K562 (cell line): ENCODE results near the gene CENPN. TPM values are rescaled to one million over a fixed set of nuclear protein-coding genes. Genes with fewer than 3 reads are reported as not detected.

Experiments used
- ATAC-seq: fragments of 200-7000 bp; cut with Tn5 transposase; 3 replicates; pipeline ENCODE4 v1.9.1; 2020; ENCODE audit warnings: moderate library complexity
- BruUV-seq: library from RNA; stranded (reverse); fragments of 400-500 nt; replicated peaks from 2 replicates; lab custom pipeline; 2021; lab: Mats Ljungman, UMichigan
- CTCF ChIA-PET: fragments of 300-600 bp; formaldehyde crosslinking; extraction: SDS; loops from one replicate; lab custom pipeline; 2021; ENCODE audit warnings: low intra/inter-chr PET ratio; lab: Yijun Ruan, JAX
- POLR2A ChIA-PET: fragments of 300-600, 350-650 bp; sonication (Branson Sonifier 250); formaldehyde crosslinking; extraction: SDS; loops from one replicate; lab custom pipeline; 2021; ENCODE audit warnings: antibody characterized with exemption, inconsistent platforms; lab: Yijun Ruan, JAX
- DNase-seq, 4 experiments: peaks; one replicate each; pipeline versions ENCODE4 v3.0.0 to v3.0.0-alpha.2; 2011 to 2018; ENCODE audit warnings: low spot score in 3 of 4, mixed read lengths in 3 of 4; ENCODE audit errors: extremely low read depth in 1 of 4
- FAIRE-seq: peaks from 2 replicates; lab custom pipeline; 2011; peaks lifted over from hg19 to GRCh38; lab: Jason Lieb, UNC
- H2AFZ ChIP-seq: 2 replicates; pipeline ENCODE4 v1.6.0; 2011; ENCODE audit warnings: low read depth, low read length, control low read depth, inconsistent platforms
- H3K27ac ChIP-seq: fragments of 200-600 bp; 3 replicates; pipeline ENCODE4 v1.8.0; 2011; ENCODE audit warnings: low read depth, mild to moderate bottlenecking, control low read depth, inconsistent platforms, low read length, moderate library complexity, mixed read lengths; ENCODE audit errors: extremely low read depth
- H3K27me3 ChIP-seq, 2 experiments: fragments of 300-600 bp in 1 of 2; 2 replicates in 1 of 2; 3 replicates in 1 of 2; pipeline versions ENCODE4 v1.6.0 to v1.8.0; 2011; ENCODE audit warnings: inconsistent platforms in 2 of 2, low read length in 2 of 2, mild to moderate bottlenecking in 1 of 2, mixed read lengths in 1 of 2, moderate library complexity in 1 of 2; ENCODE audit not compliant: control insufficient read depth in 2 of 2, insufficient read depth in 2 of 2
- H3K36me3 ChIP-seq: fragments of 300-600 bp; 3 replicates; pipeline ENCODE4 v1.8.0; 2011; ENCODE audit warnings: mild to moderate bottlenecking, low read length, inconsistent platforms; ENCODE audit not compliant: control insufficient read depth, insufficient read depth
- H3K4me1 ChIP-seq, 2 experiments: fragments of 200-600 bp in 1 of 2; replicated peaks in 1 of 2; 2 replicates in 1 of 2; 3 replicates in 1 of 2; pipeline versions ENCODE4 v1.5.1 to v1.8.0; 2011; ENCODE audit warnings: inconsistent platforms in 2 of 2, low read length in 2 of 2, mild to moderate bottlenecking in 1 of 2, mixed read lengths in 1 of 2, moderate library complexity in 1 of 2; ENCODE audit not compliant: control insufficient read depth in 2 of 2, insufficient read depth in 2 of 2
- H3K4me2 ChIP-seq: 2 replicates; pipeline ENCODE4 v1.6.1; 2011; ENCODE audit warnings: low read length, control low read depth, inconsistent platforms, mixed read lengths; ENCODE audit not compliant: insufficient read depth
- H3K4me3 ChIP-seq: fragments of 200-600 bp; sonication (generic), shearing (Covaris generic); 2 replicates; pipeline ENCODE4 v1.5.1; 2016; ENCODE audit warnings: control low read depth, inconsistent platforms
- H3K79me2 ChIP-seq: fragments of 200-600 bp; 3 replicates; pipeline ENCODE4 v1.8.0; 2011; ENCODE audit warnings: low read length, inconsistent platforms; ENCODE audit not compliant: control insufficient read depth, insufficient read depth
- H3K9ac ChIP-seq, 2 experiments: 2 replicates each; pipeline versions ENCODE4 v1.6.0 to v1.6.1; 2011; ENCODE audit warnings: low read depth in 2 of 2, low read length in 2 of 2, control low read depth in 1 of 2, inconsistent platforms in 1 of 2, mild to moderate bottlenecking in 1 of 2, mixed read lengths in 1 of 2; ENCODE audit not compliant: insufficient read depth in 1 of 2
- H3K9me1 ChIP-seq: one replicate; pipeline ENCODE4 v1.6.0; 2011; ENCODE audit warnings: inconsistent platforms, mild to moderate bottlenecking, low read length, moderate library complexity; ENCODE audit not compliant: control insufficient read depth, insufficient read depth
- H3K9me3 ChIP-seq: replicated peaks from 2 replicates; pipeline ENCODE4 v1.5.1; 2011; ENCODE audit warnings: low read depth, low read length, inconsistent platforms; ENCODE audit not compliant: control insufficient read depth, insufficient read depth
- H4K20me1 ChIP-seq: replicated peaks from 2 replicates; pipeline ENCODE4 v1.6.1; 2011; ENCODE audit warnings: low read length, inconsistent platforms, mixed read lengths; ENCODE audit not compliant: control insufficient read depth, insufficient read depth
- FOXJ3 ChIP-seq: sonication (generic); formaldehyde crosslinking; IDR thresholded peaks from 2 replicates; pipeline ENCODE4 v1.4.0; 2020; ENCODE audit warnings: mild to moderate bottlenecking, missing genetic modification reagents
- JUND ChIP-seq, 2 experiments: IDR thresholded peaks; 2 replicates in 1 of 2; 3 replicates in 1 of 2; pipeline ENCODE4 v1.6.1; 2011; ENCODE audit warnings: borderline replicate concordance in 2 of 2, low read depth in 2 of 2, low read length in 2 of 2, improper control_type of control experiment in 1 of 2, missing biosample characterization in 1 of 2, missing genetic modification characterization in 1 of 2, missing genetic modification reagents in 1 of 2
- NFYB ChIP-seq: IDR thresholded peaks from 2 replicates; pipeline ENCODE4 v1.6.1; 2011; ENCODE audit warnings: mild to moderate bottlenecking, moderate library complexity; ENCODE audit not compliant: insufficient read length; ENCODE audit errors: extremely low read depth
- TAL1 ChIP-seq: fragments of 450-650 bp; IDR thresholded peaks from 2 replicates; pipeline ENCODE4 v1.6.1; 2016; ENCODE audit warnings: mild to moderate bottlenecking
- ZNF253 ChIP-seq: fragments of 250-450 bp; sonication (Bioruptor Pico); conservative IDR thresholded peaks from 2 replicates; pipeline ENCODE4 v1.6.1; 2021; ENCODE audit warnings: mild to moderate bottlenecking
- WGBS: fragments of 100-300 bp; shearing (Covaris generic); methylation state at CpG from one replicate; pipeline ENCODE4 v1.1.6; 2016; ENCODE audit warnings: low coverage, mixed read lengths; ENCODE audit not compliant: insufficient coverage; ENCODE audit errors: missing lambda C conversion rate; 5-methylcytosine and 5-hydroxymethylcytosine counted together
- in situ Hi-C: fragments of 300-500 bp; cut with MboI; formaldehyde crosslinking; loops from 4 replicates; pipeline ENCODE4 v1.15.0; 2018; ENCODE audit warnings: inconsistent platforms, mixed read lengths
- intact Hi-C: fragments of 100-400 bp; cut with micrococcal nuclease; formaldehyde crosslinking; loops from 2 replicates; pipeline ENCODE4 v1.14.2; 2022
- polyA plus RNA-seq, 8 experiments: library from polyadenylated mRNA; depleted of rRNA in 4 of 8; stranded (reverse) in 5 of 8; unstranded in 3 of 8; fragments of >200 nt; fragmentation: Nextera tagmentation in 2 of 8; fragmentation: Illumina TruSeq in 1 of 8; extraction: Ambion mirVana in 2 of 8; extraction: Trizol in 1 of 8; gene quantifications; 2 replicates each; pipeline versions ENCODE4 v1.2.1 to v1.2.3, GENCODE V29; 2011 to 2014; ENCODE audit warnings: inconsistent platforms in 1 of 8, missing spikeins in 1 of 8
- total RNA-seq, 7 experiments: library from RNA; depleted of rRNA in 6 of 7; stranded (reverse); fragments of >200 nt in 6 of 7; fragmentation: Illumina TruSeq in 2 of 7; extraction: Trizol in 2 of 7; gene quantifications; 2 replicates each; pipeline versions ENCODE4 v1.2.1 to v1.2.3, GENCODE V29; 2011 to 2021; ENCODE audit warnings: low replicate concordance in 1 of 7
- TF ChIP-seq, protein P1 (sequence below): sonication (generic); formaldehyde crosslinking; IDR thresholded peaks from 2 replicates; pipeline ENCODE4 v1.8.1; 2023; ENCODE audit warnings: mild to moderate bottlenecking, missing genetic modification reagents, moderate library complexity
- TF ChIP-seq, protein P2 (sequence below), 2 experiments: fragments of 450-650 bp; IDR thresholded peaks; 2 replicates each; pipeline ENCODE4 v1.6.1; 2016
- TF ChIP-seq, protein P3 (sequence below): sonication (generic); formaldehyde crosslinking; IDR thresholded peaks from 2 replicates; pipeline ENCODE4 v1.8.0; 2023; ENCODE audit warnings: mild to moderate bottlenecking, missing genetic modification reagents
- TF ChIP-seq, protein P4 (sequence below), 3 experiments: IDR thresholded peaks in 2 of 3; conservative IDR thresholded peaks in 1 of 3; 2 replicates each; pipeline ENCODE4 v1.5.1; 2011 to 2012; ENCODE audit warnings: low read length in 3 of 3, mild to moderate bottlenecking in 3 of 3, control low read depth in 2 of 3, improper control_type of control experiment in 1 of 3, inconsistent platforms in 1 of 3, low read depth in 1 of 3, mixed read lengths in 1 of 3, moderate library complexity in 1 of 3; ENCODE audit not compliant: insufficient read depth in 2 of 3
- TF ChIP-seq, protein P5 (sequence below): conservative IDR thresholded peaks from 2 replicates; pipeline ENCODE4 v1.6.1; 2011; ENCODE audit warnings: low read depth, mild to moderate bottlenecking, low read length; ENCODE audit not compliant: control insufficient read depth

CENPN gene
- total and polyA plus RNA-seq, 9 of the 15 experiments (the other 6 are each of a cell fraction or from before 2014, with no cell fraction given), result 92.3 to 384 (median 140) TPM

DNA sequence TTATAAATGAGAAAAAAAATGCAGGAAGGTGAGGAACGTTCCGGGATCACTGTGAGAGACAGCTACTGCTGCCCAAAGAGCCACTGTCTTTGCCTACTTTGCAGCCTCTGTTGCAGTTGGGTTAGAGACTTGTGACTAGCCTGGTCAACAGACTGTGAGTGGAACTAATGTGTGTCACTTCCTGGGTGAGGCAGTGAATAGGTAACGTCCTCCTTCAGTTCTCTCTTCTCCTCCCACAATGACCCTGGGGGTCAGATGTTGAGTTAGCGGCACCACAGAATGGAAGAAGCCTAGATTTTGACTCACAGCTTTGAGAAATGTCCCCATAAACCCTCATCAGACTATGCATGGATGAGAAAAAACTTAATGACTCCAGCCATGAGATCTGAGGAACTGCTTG is 64.8 kb downstream of the CENPN start (continued):
- TF ChIP-seq, protein P1, sequence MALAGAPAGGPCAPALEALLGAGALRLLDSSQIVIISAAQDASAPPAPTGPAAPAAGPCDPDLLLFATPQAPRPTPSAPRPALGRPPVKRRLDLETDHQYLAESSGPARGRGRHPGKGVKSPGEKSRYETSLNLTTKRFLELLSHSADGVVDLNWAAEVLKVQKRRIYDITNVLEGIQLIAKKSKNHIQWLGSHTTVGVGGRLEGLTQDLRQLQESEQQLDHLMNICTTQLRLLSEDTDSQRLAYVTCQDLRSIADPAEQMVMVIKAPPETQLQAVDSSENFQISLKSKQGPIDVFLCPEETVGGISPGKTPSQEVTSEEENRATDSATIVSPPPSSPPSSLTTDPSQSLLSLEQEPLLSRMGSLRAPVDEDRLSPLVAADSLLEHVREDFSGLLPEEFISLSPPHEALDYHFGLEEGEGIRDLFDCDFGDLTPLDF (CRISPR knock-in tag), result no peak
- no peak; the same call in 1 of the 2 replicates for TF ChIP-seq JUND (IDR thresholded peaks at IDR 0.05; ENCODE audit: borderline replicate concordance, low read depth, low read length)
- TF ChIP-seq JUND (tag; IDR thresholded peaks at IDR 0.05; ENCODE audit: borderline replicate concordance, low read depth, low read length), result peak; percentile 22; the same call in 1 of the 3 replicates
- no peak for TF ChIP-seq ZNF253 (CRISPR knock-in tag)
- TF ChIP-seq, protein P2, sequence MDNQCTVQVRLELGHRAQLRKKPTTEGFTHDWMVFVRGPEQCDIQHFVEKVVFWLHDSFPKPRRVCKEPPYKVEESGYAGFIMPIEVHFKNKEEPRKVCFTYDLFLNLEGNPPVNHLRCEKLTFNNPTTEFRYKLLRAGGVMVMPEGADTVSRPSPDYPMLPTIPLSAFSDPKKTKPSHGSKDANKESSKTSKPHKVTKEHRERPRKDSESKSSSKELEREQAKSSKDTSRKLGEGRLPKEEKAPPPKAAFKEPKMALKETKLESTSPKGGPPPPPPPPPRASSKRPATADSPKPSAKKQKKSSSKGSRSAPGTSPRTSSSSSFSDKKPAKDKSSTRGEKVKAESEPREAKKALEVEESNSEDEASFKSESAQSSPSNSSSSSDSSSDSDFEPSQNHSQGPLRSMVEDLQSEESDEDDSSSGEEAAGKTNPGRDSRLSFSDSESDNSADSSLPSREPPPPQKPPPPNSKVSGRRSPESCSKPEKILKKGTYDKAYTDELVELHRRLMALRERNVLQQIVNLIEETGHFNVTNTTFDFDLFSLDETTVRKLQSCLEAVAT (IDR thresholded peaks at IDR 0.05), result no peak
- TF ChIP-seq TAL1, result no peak

DNA sequence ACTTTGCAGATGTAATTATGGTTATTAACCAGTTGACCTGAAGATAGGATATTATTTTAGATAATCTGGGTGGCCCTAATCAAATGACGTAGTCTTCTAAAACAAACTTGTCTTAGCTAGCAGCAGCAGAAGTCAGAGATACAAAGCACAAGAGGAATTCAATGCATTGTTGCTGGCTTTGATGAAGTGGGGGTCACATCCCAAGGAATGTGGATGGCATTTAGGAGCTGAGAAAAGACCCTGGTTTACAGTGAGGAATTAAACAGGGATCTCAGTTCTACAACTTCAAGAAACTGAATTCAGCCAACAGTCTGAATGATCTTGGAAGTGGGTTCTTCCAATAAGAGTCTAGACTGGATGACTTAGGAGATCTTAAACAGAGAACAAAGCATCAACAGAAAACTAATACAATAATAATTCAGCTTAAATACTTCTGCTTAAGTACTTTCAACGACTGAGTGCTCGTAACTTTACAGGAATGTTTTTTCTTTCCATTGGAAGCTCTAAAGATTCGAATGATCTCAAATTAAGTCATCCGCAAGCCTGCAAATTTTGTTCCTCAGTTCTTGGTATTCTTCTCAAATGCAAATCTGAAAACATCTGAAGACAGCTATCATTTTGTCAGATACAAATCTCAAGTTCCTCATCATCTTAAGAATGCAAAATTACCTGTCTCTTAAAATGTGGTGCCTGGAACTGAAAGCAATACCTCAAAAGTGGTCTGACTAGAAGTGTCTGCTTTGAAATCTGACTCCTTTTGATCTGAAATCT is 66.7 kb downstream of the CENPN start:
- POLR2A ChIA-PET, result no interaction called here
- WGBS, result 54% methylated on average over 5 of the region's 5 CpGs
- no peaks in the 10 kb centered on the region for H3K9me1 ChIP-seq
- CTCF ChIA-PET, result no interaction called here
- H3K27me3 ChIP-seq, result no peaks in the 10 kb centered on the region
- H3K4me2 ChIP-seq, result no peak overlapping the region
- H3K36me3 ChIP-seq, result no peaks in the 10 kb centered on the region
- H3K27ac ChIP-seq, result no peak overlapping the region
- FAIRE-seq, result no peak
- no TSS peak for BruUV-seq
- H3K79me2 ChIP-seq, result no peaks in the 10 kb centered on the region
- no peak overlapping the region for H2AFZ ChIP-seq
- ATAC-seq, result no peak
- H4K20me1 ChIP-seq, result no peaks in the 10 kb centered on the region
- H3K9me3 ChIP-seq, result no peaks in the 10 kb centered on the region
- peaks cover 10 to 16% of the 10 kb centered on the region in 2 experiments; a peak in 4 of 5 replicates for H3K4me1 ChIP-seq
- H3K9ac ChIP-seq, result no peak overlapping the region
- no peak for DNase-seq
- in situ Hi-C loops (no loop called here), intact Hi-C loops (no loop called here)
- no peak overlapping the region for H3K4me3 ChIP-seq
- TF ChIP-seq NFYB (no peak), FOXJ3 (no peak)
- TF ChIP-seq, protein P3, sequence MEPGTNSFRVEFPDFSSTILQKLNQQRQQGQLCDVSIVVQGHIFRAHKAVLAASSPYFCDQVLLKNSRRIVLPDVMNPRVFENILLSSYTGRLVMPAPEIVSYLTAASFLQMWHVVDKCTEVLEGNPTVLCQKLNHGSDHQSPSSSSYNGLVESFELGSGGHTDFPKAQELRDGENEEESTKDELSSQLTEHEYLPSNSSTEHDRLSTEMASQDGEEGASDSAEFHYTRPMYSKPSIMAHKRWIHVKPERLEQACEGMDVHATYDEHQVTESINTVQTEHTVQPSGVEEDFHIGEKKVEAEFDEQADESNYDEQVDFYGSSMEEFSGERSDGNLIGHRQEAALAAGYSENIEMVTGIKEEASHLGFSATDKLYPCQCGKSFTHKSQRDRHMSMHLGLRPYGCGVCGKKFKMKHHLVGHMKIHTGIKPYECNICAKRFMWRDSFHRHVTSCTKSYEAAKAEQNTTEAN, result no peak
- TF ChIP-seq, protein P4, sequence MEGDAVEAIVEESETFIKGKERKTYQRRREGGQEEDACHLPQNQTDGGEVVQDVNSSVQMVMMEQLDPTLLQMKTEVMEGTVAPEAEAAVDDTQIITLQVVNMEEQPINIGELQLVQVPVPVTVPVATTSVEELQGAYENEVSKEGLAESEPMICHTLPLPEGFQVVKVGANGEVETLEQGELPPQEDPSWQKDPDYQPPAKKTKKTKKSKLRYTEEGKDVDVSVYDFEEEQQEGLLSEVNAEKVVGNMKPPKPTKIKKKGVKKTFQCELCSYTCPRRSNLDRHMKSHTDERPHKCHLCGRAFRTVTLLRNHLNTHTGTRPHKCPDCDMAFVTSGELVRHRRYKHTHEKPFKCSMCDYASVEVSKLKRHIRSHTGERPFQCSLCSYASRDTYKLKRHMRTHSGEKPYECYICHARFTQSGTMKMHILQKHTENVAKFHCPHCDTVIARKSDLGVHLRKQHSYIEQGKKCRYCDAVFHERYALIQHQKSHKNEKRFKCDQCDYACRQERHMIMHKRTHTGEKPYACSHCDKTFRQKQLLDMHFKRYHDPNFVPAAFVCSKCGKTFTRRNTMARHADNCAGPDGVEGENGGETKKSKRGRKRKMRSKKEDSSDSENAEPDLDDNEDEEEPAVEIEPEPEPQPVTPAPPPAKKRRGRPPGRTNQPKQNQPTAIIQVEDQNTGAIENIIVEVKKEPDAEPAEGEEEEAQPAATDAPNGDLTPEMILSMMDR (IDR thresholded peaks at IDR 0.05 in 2 of 3, conservative IDR thresholded peaks at IDR 0.05 in 1 of 3; ENCODE audit: insufficient read depth in 2 of 3, low read depth in 1 of 3, low read length in 3 of 3), result no peak
- TF ChIP-seq, protein P5, sequence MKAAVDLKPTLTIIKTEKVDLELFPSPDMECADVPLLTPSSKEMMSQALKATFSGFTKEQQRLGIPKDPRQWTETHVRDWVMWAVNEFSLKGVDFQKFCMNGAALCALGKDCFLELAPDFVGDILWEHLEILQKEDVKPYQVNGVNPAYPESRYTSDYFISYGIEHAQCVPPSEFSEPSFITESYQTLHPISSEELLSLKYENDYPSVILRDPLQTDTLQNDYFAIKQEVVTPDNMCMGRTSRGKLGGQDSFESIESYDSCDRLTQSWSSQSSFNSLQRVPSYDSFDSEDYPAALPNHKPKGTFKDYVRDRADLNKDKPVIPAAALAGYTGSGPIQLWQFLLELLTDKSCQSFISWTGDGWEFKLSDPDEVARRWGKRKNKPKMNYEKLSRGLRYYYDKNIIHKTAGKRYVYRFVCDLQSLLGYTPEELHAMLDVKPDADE, result no peak
